ENCODE results near the gene WIPI1. TPM values are rescaled to one million over a fixed set of nuclear protein-coding genes. Genes with fewer than 3 reads are reported as not detected.

The WIPI1 gene
- total and polyA plus RNA-seq, 10 of the 15 experiments (the other 5 are each of a cell fraction or from before 2014, with no cell fraction given): 6.5 to 44.5 (median 26.2) TPM

- intact Hi-C loops (cut with micrococcal nuclease; ENCODE audit: unreplicated experiment) (no loop called here), in situ Hi-C loops (cut with MboI) (no loop called here)
- no TSS peak for BruUV-seq (replicated peaks)
- H3K27ac ChIP-seq (ENCODE audit: control insufficient read depth, insufficient read depth): no peak overlapping the region
- TF ChIP-seq RBBP5 (conservative IDR thresholded peaks at IDR 0.05): no peak
- no peak for TF ChIP-seq IRF3 (IDR thresholded peaks at IDR 0.05)
- no peak for TF ChIP-seq TCF12 (IDR thresholded peaks at IDR 0.05; ENCODE audit: low read depth, low read length)
- TF ChIP-seq STAT1 (conservative IDR thresholded peaks at IDR 0.05): no peak
- no peak for TF ChIP-seq SMARCA5 (IDR thresholded peaks at IDR 0.05)
- TF ChIP-seq CHD1 (IDR thresholded peaks at IDR 0.05; ENCODE audit: low read depth, low read length): no peak
- no peak for TF ChIP-seq SIX5 (IDR thresholded peaks at IDR 0.05; ENCODE audit: low read depth, low read length, severe bottlenecking)
- TF ChIP-seq CUX1 (IDR thresholded peaks at IDR 0.05; ENCODE audit: insufficient replicate concordance, low read depth, low read length): no peak
- no peak for TF ChIP-seq TAF1 (IDR thresholded peaks at IDR 0.05; ENCODE audit: borderline replicate concordance, low read depth, low read length)
- TF ChIP-seq IRF4 (IDR thresholded peaks at IDR 0.05; ENCODE audit: low read depth, low read length): no peak
- TF ChIP-seq MTA2 (IDR thresholded peaks at IDR 0.05; ENCODE audit: low read depth): no peak
- TF ChIP-seq SIN3A (IDR thresholded peaks at IDR 0.05; ENCODE audit: low read depth, low read length): no peak
- TF ChIP-seq EP300 (IDR thresholded peaks at IDR 0.05; ENCODE audit: borderline replicate concordance in 1 of 2, control insufficient read depth in 1 of 2, low read depth in 2 of 2, low read length in 2 of 2): no peak
- TF ChIP-seq NR2F1 (conservative IDR thresholded peaks at IDR 0.05): no peak
- TF ChIP-seq ZNF622 (IDR thresholded peaks at IDR 0.05): no peak
- no peak for TF ChIP-seq RELB (IDR thresholded peaks at IDR 0.05; ENCODE audit: low read depth)
- no peak for TF ChIP-seq ELK1 (IDR thresholded peaks at IDR 0.05; ENCODE audit: low read depth, low read length)
- no peak for TF ChIP-seq SMAD5 (IDR thresholded peaks at IDR 0.05; ENCODE audit: low read depth)
- no peaks in the 10 kb centered on the region; the same call in 2 of the 3 replicates for H3K9me3 ChIP-seq (replicated peaks; ENCODE audit: control insufficient read depth, insufficient read depth, low read length)
- no peak overlapping the region for H3K4me2 ChIP-seq (ENCODE audit: control insufficient read depth, insufficient read depth)
- CTCF ChIA-PET: interaction anchor here (1.4 to 2.7 kb wide), 2 partner anchors 8 to 44 kb away, joined by 3 to 8 read pairs; no protein-coding TSS in a partner anchor
- POLR2A ChIA-PET: no interaction called here
- H3K27me3 ChIP-seq (replicated peaks in 1 of 2; ENCODE audit: control insufficient read depth in 2 of 2, insufficient read depth in 2 of 2, low read length in 1 of 2): no peaks in the 10 kb centered on the region
- DNase-seq (ENCODE audit: low read depth, low spot score) (no peak), FAIRE-seq (no peak), ATAC-seq (no peak)
- H3K4me1 ChIP-seq (ENCODE audit: control insufficient read depth, insufficient read depth, low read length): peaks cover 26% of the 10 kb centered on the region
- no peak overlapping the region for H3K9ac ChIP-seq (ENCODE audit: control insufficient read depth, insufficient read depth, low read length)
- H3K36me3 ChIP-seq (ENCODE audit: control insufficient read depth in 2 of 2, insufficient read depth in 2 of 2, low read length in 1 of 2): no peaks in the 10 kb centered on the region
- 82% methylated on average over 4 of the region's 4 CpGs for WGBS (ENCODE audit: insufficient coverage, insufficient replicate concordance, low lambda C conversion rate, missing lambda C conversion rate)
- no peaks in the 10 kb centered on the region for H4K20me1 ChIP-seq (ENCODE audit: control insufficient read depth, insufficient read depth)
- no peak overlapping the region for H2AFZ ChIP-seq (ENCODE audit: control insufficient read depth, low read depth, low read length)
- SMC1A ChIA-PET (ENCODE audit: uncharacterized antibody, unreplicated experiment): no interaction called here
- RAD21 ChIA-PET (ENCODE audit: unreplicated experiment): interaction anchor here (1.9 kb wide), 1 partner anchor 8 kb away, joined by 5 read pairs; no protein-coding TSS in a partner anchor
- H3K4me3 ChIP-seq: no peak overlapping the region
- no peaks in the 10 kb centered on the region for H3K79me2 ChIP-seq (ENCODE audit: control insufficient read depth, insufficient read depth, low read length)
Measured at GRCh38 chr17:68489919-68490318, 32.6 kb upstream of the WIPI1 start.
